Measurements from ENCODE around the gene S100A2.

The S100A2 gene

GRCh38 chr1:153607381-153607780 lies 41.7 kb upstream of the S100A2 start:
- no peak for TF ChIP-seq CTCF (IDR thresholded peaks at IDR 0.05; ENCODE audit: low read depth, low read length)
- DNase-seq (ENCODE audit: extremely low read depth, low read depth) = no peak

GRCh38 chr1:153606194-153606593 lies 40.5 kb upstream of the S100A2 start:
- no peak for TF ChIP-seq CTCF (IDR thresholded peaks at IDR 0.05; ENCODE audit: low read depth, low read length)
- no peak for DNase-seq (ENCODE audit: extremely low read depth, low read depth)

- no peak for DNase-seq (ENCODE audit: extremely low read depth, low read depth)
- TF ChIP-seq CTCF (IDR thresholded peaks at IDR 0.05; ENCODE audit: low read depth, low read length) = no peak
Observed at GRCh38 chr1:153602749-153603148, 37.1 kb upstream of the S100A2 start.

- TF ChIP-seq CTCF (IDR thresholded peaks at IDR 0.05; ENCODE audit: low read depth, low read length) = no peak
- no peak for DNase-seq (ENCODE audit: extremely low read depth, low read depth)
Observed at GRCh38 chr1:153599847-153600246, 34.2 kb upstream of the S100A2 start.

- DNase-seq (ENCODE audit: extremely low read depth, low read depth) = no peak
Observed at GRCh38 chr1:153598309-153599172, 32.9 kb upstream of the S100A2 start.

GRCh38 chr1:153597206-153597605 lies 31.6 kb upstream of the S100A2 start:
- no peak for DNase-seq (ENCODE audit: extremely low read depth, low read depth)
- TF ChIP-seq CTCF (IDR thresholded peaks at IDR 0.05; ENCODE audit: low read depth, low read length) = no peak

More at GRCh38 chr1:153598309-153599172, 32.9 kb upstream of the S100A2 start:
- TF ChIP-seq CTCF (IDR thresholded peaks at IDR 0.05; ENCODE audit: low read depth, low read length) = no peak

GRCh38 chr1:153592748-153593147 lies 27.1 kb upstream of the S100A2 start:
- no peak for DNase-seq (ENCODE audit: extremely low read depth, low read depth)

More at GRCh38 chr1:153592748-153593147, 27.1 kb upstream of the S100A2 start:
- TF ChIP-seq CTCF (IDR thresholded peaks at IDR 0.05; ENCODE audit: low read depth, low read length) = no peak

Data from AG09319 (cell line).